KOPT-K1 (cell line): ENCODE data around the gene FAM151A.

Experiments
- H3K27ac ChIP-seq: fragments of 200-600 bp; sonication (generic); 2 replicates; pipeline ENCODE4 v1.5.1; 2016; ENCODE audit warnings: antibody characterized with exemption, mild to moderate bottlenecking, low read depth, low read length; ENCODE audit not compliant: poor library complexity, severe bottlenecking
- H3K36me3 ChIP-seq: fragments of 200-600 bp; sonication (generic); 2 replicates; pipeline ENCODE4 v1.5.1; 2017; ENCODE audit warnings: antibody characterized with exemption, mild to moderate bottlenecking, low read length, moderate library complexity; ENCODE audit not compliant: insufficient read depth
- H3K9me3 ChIP-seq: fragments of 200-600 bp; sonication (generic); 2 replicates; pipeline ENCODE4 v1.5.1; 2017; ENCODE audit warnings: antibody characterized with exemption, low read length, mild to moderate bottlenecking; ENCODE audit not compliant: insufficient read depth, poor library complexity, severe bottlenecking

The FAM151A gene

DNA sequence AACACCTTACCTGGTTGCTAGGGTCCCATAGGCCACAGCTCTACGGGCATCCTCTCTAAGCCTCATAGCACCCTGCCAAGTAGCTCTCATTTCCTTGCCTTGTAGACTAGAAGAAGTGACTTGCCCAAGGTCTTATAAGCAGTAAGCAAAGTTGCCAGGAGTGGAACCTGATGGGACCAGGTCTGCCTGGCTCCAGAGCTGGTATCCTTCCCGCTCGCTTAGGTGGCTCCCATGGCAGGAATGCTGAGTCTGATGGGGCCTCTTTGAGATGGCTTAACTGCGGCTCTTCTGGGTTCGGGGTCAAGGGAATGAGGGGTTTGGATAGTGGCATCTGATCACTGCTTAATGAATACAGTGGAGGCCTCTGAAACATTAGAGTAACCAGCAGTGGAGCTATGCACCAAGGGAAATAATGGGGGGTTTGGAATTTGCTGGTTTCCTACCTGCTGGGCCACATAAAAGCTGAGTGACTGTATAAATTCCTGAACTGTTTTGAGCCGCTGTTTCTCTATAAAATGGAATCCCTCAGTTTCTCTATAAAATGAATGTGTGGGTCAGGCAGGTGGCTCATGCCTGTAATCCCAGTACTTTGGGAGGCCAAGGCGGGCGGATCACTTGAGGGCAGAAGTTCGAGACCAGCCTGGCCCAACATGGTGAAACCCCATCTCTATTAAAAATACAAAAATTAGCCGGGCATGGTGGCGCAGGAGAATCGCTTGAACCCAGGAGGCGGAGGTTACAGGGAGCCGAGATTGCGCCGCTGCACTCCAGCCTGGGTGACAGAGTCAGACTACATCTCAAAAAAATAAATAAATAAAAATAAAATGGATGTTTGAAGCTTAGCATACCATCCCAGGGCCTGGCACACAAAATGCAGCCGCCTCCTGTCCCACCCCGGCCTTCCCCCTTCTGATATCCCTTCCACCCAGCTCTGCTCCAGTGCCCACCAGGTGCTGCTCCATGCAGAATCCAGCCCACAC is 12.4 kb downstream of the FAM151A start:
- no peak overlapping the region for H3K27ac ChIP-seq
- H3K9me3 ChIP-seq, result no peaks in the 10 kb centered on the region
- H3K36me3 ChIP-seq, result no peaks in the 10 kb centered on the region

- no peaks in the 10 kb centered on the region for H3K36me3 ChIP-seq
- H3K9me3 ChIP-seq, result no peaks in the 10 kb centered on the region
- H3K27ac ChIP-seq, result no peak overlapping the region
Measured at GRCh38 chr1:54610048-54610447, 13.3 kb downstream of the FAM151A start.

- Histone ChIP-seq H3K27ac (no peak overlapping the region), H3K36me3 (no peaks in the 10 kb centered on the region), H3K9me3 (no peaks in the 10 kb centered on the region)
Measured at GRCh38 chr1:54609301-54609921, 13.9 kb downstream of the FAM151A start.

GRCh38 chr1:54608566-54609230 is 14.6 kb downstream of the FAM151A start:
- Histone ChIP-seq H3K27ac (no peak overlapping the region), H3K9me3 (no peaks in the 10 kb centered on the region), H3K36me3 (no peaks in the 10 kb centered on the region)

DNA sequence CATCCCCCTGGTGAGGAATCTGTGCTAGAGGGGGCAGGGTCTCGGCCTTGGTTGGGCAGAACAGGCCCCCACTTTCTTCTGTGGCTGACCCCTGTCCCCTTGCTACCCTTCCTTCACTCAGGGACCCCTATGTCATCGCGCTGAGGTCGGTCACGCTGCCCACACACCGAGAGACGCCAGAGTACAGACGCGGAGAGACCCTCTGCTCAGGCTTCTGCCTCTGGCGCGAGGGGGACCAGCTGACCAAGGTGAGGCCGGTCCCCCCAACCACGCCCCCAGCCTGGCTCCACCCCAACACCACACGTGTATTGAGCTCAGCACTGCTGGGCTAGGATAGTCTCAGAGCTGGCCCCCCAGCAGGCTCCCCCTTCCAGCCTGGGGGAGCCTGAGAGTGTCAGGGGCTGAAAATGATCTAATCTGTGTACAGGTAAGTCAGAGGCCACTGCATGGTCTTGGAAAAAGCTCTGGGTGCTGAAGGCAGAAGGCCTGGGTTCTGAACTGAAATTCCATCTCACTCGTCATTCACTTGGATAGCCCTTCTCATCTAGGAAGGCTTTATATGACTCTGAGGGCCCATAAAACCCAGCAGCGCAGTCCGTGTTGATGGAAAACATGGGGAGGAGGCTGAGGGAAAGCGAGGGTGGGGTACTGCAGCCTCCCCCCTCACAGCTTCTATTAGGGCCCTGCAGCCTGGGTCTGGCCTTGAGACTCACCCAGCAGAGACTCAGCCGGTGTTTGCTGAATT is 15.3 kb downstream of the FAM151A start:
- Histone ChIP-seq H3K9me3 (no peaks in the 10 kb centered on the region), H3K36me3 (no peaks in the 10 kb centered on the region), H3K27ac (no peak overlapping the region)

GRCh38 chr1:54606990-54607325 is 16.4 kb downstream of the FAM151A start:
- Histone ChIP-seq H3K9me3 (no peaks in the 10 kb centered on the region), H3K27ac (no peak overlapping the region), H3K36me3 (no peaks in the 10 kb centered on the region)

GRCh38 chr1:54606096-54606989 is 17.0 kb downstream of the FAM151A start:
- H3K27ac ChIP-seq, result no peak overlapping the region
- no peaks in the 10 kb centered on the region for H3K36me3 ChIP-seq
- H3K9me3 ChIP-seq, result no peaks in the 10 kb centered on the region

DNA sequence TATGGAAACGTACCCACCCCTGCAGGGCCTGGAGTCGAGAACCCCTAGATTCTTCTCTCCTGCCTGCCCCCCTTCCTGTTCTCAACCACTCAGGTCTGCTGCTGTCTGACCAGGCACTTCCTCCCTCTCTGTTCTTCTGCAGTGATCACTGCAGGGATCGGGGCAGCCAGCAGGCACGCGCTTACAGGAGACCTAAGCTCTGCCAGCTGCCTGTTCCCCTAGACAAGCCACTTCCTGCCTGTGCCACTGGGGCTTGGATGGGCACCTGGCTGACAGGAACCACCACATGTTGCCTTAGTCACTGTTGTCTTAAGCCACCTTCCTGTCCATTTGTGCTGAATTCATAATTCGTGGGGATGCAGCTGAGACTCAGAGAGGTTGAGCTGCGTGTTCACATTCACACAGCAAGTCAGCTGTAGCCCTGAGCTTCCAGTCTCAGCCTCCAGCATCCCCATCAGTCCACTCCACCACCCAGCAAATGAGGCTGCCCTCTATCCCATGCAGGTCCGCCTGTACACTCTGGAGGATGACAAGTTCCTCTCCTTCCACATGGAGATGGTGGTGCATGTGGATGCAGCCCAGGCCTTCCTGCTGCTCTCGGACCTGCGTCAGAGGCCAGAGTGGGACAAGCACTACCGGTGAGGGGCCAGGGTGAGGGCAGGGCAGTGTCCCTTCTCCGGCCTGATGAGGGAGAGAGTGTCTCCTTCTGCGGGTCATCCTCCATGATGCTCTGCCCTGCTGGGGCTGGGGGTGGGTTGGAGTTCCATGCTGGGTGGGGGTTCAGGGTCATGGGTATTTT is 18.6 kb downstream of the FAM151A start:
- Histone ChIP-seq H3K27ac (peak overlapping the region; percentile 63), H3K9me3 (no peaks in the 10 kb centered on the region), H3K36me3 (no peaks in the 10 kb centered on the region)

GRCh38 chr1:54604051-54604450 is 19.3 kb downstream of the FAM151A start:
- H3K9me3 ChIP-seq, result no peaks in the 10 kb centered on the region
- no peaks in the 10 kb centered on the region for H3K36me3 ChIP-seq
- peak overlapping the region; percentile 63 for H3K27ac ChIP-seq

GRCh38 chr1:54603241-54603640 is 20.1 kb downstream of the FAM151A start:
- Histone ChIP-seq H3K36me3 (no peaks in the 10 kb centered on the region), H3K27ac (peak overlapping the region; percentile 63), H3K9me3 (no peaks in the 10 kb centered on the region)

GRCh38 chr1:54602554-54602953 is 20.8 kb downstream of the FAM151A start:
- Histone ChIP-seq H3K9me3 (no peaks in the 10 kb centered on the region), H3K27ac (no peak overlapping the region), H3K36me3 (no peaks in the 10 kb centered on the region)

DNA sequence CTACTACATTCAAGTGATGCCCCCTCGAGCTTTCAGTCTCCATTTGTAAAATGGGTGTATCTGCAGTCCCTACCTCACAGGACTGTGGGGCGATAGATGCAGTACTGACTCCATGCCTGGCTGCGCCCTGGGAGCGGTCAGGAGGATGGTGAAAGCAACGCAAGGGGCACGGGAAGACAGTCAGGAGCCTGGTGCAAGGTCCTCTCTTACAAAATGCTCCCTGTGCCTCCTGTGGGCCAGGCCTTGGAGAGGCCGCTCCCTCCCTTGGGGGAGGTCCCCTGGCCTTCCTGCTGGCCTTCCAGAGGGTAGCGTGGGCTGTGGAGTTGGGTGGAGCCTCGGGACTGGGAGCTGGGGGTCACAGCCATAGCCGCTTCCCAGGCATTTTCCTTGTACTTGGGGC is 21.6 kb downstream of the FAM151A start:
- H3K9me3 ChIP-seq, result no peaks in the 10 kb centered on the region
- H3K27ac ChIP-seq, result no peak overlapping the region
- no peaks in the 10 kb centered on the region for H3K36me3 ChIP-seq

GRCh38 chr1:54600947-54601721 is 22.2 kb downstream of the FAM151A start:
- no peaks in the 10 kb centered on the region for H3K9me3 ChIP-seq
- no peak overlapping the region for H3K27ac ChIP-seq

More at GRCh38 chr1:54600947-54601721, 22.2 kb downstream of the FAM151A start:
- no peaks in the 10 kb centered on the region for H3K36me3 ChIP-seq
